GM18505 (cell line): ENCODE measurements around the gene ABCA6.

Source experiments
- ATAC-seq: cut with Tn5 transposase; IDR thresholded peaks from one replicate; pipeline ENCODE4 v1.9.1; 2021; ENCODE audit not compliant: unreplicated experiment
- POLR2A ChIP-seq: IDR thresholded peaks from 4 replicates; pipeline ENCODE4 v1.6.1; 2011; ENCODE audit warnings: borderline replicate concordance; ENCODE audit not compliant: insufficient read depth, insufficient read length; ENCODE audit errors: extremely low read depth

The ABCA6 gene

DNA sequence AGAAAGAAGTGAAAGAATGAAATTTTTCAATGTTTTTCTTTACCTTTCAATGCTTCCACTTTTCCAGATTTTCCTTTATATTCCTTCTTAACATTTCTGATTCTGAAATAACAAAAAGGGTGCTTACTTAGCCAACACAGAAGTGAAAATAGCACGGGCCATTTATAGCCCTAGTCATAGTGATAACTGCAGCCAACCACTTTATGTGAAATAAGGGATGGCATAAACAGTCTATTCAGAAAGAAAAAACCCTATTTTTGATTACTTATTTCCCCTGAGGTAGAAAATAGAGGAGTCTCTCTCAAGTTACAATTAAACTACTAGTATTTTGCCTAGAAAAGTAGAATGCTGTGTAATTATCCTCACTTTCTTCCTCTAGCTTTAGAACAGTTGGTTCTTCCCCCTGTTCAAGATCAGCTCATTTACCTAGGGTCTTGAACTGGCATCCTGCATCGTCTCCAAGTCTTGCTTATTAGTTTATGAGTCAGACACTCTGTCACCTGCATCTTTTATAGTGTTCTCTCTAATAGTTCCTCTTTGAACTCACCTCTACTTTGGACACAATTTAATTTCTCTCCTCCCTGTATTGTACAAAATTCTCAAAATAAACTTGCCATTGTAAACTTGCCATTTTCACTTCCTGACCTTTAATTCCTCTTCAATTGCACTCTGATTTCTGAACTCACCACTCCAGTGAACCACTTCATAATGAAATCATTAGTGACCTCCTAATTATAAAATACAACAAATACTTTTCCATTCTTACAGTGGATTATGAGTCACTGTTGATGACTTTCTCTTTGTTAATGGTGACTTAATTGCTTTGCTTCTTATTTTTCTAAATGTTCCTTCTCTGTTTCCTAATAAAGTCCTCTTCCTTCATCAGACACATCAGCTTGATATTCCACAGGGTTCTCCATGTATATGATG, 23.6 kb downstream of the ABCA6 start:
- no peak for TF ChIP-seq POLR2A
- ATAC-seq: peak; percentile 62

DNA sequence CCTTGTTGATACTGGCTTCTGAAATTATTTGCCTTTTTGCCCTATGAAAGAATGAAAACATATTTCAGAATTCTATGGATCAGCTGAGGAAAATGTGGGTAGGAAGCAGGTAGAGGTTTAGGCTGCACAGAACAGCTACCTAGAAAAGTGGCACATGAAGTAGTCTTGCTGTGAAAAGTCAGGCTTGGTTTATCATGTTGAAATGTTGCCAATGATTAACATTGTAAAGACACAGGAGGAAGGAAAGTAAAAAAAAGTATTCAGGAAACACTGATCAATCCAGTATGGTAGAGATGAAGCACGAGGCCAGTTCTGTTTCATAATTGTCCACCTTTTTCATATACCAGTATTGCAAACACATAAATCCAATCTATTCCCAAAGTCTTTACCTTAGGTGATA, 29.9 kb downstream of the ABCA6 start:
- ATAC-seq: no peak
- TF ChIP-seq POLR2A: no peak

DNA sequence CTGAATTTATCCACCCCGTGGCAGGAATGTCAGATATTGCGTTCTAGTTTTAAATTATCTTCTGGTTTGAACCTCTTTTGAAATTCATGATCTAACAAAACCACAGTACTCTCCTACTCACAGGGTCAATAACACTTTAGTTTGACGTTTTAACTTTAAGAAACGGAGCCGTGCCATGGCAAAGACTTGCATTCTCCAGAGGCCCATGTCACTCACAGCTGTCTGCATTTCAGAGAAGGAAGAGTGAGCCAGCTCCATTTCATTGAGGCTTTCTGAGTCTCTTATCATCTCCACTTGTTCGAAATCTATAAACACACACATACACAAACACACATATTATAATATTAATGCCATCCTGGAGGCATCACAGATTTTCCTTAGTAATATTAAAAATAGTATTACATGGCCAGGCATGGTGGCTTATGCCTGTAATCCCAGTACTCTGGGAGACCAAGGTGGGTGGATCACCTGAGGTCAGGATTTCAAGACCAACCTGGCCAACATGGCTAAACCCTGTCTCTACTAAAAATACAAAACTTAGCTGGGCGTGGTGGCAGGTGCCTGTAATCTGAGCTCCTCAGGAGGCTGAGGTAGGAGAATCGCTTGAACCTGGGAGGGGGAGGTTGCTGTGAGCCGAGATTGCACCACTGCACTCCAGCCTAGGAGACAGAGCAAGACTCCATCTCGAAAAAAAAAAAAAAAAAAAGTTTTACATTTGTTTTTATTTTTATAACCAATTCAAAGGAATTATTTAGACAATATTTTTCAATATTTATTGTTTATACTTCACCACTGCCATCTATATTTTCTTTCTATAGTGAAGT, 35.6 kb downstream of the ABCA6 start:
- ATAC-seq: no peak

DNA sequence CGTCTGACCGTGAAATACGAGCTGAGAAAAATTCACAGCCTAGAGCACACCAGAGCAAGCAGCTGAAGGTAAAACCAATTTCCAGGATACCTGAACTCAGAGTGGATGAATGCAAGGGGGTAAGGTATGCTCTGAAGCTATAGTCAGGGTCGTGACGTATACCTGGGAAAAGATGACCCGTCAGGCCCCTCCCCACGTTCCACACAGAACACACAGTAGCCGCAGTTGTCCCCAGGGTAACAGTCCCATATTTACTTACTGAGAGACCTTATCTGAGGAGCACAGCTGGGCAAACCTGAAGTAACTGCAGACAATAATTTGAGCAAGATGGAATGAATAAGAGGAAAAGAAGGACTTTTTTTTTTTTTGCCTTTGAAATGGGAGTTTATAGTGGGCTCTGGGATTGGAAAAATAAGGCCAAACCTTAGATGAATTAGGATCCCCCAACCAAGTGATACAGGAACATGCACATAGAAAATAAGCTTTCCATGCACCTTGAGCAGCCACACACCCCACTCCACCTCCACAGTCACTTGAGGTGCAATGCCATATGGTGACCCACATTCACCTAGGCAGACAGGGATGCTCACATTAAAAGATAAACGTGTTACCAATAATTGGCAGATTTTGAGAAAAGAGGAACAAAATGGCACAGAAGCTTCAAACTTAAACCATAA, 38.0 kb downstream of the ABCA6 start:
- TF ChIP-seq POLR2A: no peak
- ATAC-seq: no peak

More for the DNA sequence above, 35.6 kb downstream of the ABCA6 start:
- no peak for TF ChIP-seq POLR2A

DNA sequence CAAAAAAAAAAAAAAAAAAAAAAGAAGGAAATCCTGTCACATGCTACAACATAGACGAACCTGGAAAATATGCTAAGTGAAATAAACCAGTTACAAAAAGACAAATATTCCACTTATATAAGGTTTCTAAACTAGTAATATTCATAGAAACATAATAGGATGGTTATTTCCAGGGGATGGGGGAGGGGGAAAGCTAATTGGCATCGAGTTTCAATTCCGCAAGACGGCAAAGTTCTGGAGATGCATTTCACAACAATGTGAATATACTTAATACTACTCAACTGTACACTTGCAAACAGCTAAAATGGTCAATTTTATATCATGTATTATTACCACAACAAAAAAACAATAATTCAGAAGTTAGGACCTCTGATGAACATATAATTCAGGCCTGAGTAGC, 43.1 kb downstream of the ABCA6 start:
- no peak for ATAC-seq
- TF ChIP-seq POLR2A: no peak

DNA sequence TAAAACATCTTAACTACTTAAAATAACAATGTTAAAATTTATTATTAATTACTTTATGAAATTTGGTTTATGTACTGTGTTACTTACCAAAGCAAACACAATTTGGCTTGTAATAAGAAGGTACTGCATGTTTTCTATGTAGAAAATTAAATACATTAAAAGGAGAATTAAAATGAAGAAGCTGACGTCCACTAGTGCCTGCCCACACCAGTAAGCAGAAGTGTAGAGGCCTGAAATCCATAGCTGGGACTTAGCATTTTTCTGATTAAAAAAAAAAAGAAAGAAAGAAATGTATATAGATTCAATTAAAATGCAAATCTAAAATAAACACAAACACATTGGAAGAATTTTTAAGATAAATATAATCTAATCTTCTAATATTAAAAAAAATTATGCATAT, 45.2 kb downstream of the ABCA6 start:
- TF ChIP-seq POLR2A: no peak
- no peak for ATAC-seq

DNA sequence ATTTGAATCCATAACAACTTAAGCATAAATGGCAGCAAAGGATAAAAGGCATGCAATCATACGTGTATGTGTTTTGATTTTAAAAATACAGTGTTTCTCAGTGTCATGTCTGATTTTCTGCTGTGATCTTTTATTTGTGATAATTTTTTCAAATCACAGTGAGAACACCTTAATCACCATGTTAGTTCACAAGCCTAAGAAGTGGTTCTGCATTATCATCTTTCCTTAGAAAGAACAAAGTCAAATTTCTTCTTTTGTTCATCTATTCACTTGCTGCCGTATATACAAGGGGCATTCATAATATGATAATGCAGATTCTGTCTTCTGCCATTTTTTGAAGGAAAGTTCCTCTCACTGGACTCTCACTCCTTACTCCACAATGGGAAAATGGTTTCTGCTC, 47.7 kb downstream of the ABCA6 start:
- no peak for TF ChIP-seq POLR2A
- no peak for ATAC-seq

DNA sequence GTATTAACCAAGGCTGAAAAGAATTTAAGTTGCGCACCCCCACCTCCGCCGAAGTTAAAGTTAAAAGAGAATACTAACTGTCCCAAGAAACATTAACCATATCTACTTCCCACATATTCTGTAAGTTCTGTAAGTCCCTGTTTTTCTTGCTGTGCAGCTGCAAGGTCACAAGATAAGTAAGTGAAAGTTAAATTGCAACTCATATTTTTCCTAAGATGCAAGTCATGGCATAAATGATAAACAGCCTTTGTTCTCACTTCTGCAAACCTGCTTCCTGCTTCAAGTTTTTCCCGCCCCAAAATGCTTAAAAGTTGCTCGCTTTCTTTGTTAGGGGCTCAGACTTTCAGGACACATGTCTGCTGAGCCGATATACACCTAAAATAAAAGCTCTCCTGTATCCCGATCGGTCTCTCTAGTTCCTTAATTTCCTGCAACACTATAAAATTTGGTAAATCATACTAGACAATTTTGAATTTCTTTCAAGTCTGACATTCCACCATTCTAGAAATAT, 48.4 kb downstream of the ABCA6 start:
- ATAC-seq: no peak
- TF ChIP-seq POLR2A: no peak

DNA sequence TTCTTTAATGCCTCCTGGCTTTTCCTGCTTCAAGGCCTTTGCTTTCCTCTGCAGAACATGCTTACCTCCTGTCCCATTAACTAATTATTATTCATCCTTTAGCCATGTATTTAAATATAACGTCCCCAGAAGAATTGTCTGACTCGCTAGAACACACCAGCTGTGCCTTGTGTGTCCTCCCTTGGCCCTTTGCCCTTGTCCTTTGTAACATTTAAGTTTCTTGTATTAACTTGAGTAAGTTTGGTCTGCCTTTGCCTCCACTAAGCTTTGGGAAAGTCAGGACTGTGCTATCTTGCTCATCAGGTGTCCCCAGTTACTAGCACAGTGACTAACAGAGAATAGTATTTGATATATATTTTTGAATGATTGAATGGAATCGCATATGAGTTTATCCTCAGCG, 51.3 kb downstream of the ABCA6 start:
- ATAC-seq: no peak
- TF ChIP-seq POLR2A: no peak

DNA sequence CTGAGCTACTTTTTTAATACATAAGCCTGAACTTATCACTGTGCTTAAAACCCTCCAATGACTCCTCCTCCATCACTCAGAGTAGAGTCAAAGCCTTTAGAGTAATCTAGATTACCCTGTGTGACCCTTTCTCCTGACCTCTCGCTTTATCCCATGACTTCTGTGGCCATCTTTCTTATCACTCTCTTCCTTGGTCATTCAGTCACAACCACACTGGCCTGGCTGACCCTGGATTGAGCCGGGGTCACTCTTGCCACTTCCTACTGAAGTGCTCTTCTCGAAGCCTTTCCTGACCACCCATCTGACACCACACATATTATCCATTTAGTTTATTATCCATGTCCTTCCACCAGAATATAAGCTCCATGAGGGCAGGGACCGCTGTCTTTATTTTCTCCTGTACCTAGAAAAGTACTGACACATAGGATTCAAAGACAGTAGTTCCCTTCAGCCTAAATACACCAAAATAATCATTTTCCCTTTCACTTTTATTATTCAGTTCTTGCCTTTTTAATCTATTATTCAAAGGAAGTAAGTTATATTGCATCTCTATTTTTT, 53.0 kb downstream of the ABCA6 start:
- no peak for ATAC-seq
- TF ChIP-seq POLR2A: no peak

DNA sequence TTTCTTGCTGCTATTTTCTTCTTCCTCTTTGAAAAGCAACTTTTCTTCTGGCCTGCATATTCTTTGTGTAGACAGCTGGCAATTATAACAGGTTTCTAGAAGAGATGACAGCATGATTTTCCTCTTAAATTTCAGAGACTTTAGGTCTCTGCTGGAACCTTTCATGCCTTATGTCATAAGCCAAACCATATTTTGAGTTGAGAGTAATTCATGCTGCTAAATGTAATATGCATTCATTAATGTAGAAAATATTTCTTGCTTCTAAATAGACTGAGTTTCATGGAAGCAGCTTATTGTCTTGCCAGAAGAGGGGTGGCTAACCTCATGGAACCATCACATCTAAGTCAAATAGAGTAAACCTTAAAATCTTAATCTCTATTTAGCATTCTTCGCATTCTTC, 55.1 kb downstream of the ABCA6 start:
- no peak for ATAC-seq
- TF ChIP-seq POLR2A: no peak

DNA sequence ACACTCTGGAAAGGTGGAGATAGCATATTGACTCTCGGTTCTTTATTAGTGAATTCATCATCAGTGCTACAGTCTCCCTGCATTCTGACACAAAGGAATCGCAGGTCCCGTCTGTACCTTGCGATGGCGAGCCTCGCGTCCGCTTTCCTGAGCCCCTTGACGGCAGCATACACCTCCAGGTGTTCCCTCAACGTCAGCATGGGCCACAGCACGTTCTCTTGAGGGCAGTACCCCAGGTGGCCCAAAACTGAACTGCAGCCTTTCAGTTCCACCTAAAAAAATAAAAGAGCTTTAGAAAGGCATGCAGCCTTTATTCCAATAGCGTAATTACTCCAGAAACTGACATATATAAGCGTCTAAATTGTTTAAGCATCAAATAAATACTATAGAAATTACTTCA, 56.8 kb downstream of the ABCA6 start:
- ATAC-seq: no peak

DNA sequence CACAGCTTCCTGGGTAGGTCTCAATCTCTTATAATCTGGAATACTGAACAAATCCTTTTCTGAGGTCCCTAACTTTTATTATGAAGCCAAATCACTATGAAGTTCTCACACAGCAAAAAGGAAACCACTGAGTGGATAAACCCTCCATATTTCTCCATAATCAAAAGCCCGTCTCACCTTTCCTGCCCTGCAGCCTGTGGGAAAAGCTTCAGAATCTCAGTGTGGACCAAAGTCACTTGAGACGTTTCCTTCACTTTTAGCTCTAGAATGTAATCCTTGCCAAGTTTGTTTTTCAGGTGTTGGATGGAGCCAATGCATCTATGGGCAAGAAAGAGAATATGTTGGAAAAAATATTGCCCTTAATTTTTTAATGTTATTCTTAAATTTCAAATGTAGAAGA, 59.0 kb downstream of the ABCA6 start:
- TF ChIP-seq POLR2A: no peak
- ATAC-seq: no peak

More for the DNA sequence above, 56.8 kb downstream of the ABCA6 start:
- no peak for TF ChIP-seq POLR2A
